ENCODE data around the gene FLT3LG.

Gene FLT3LG

GRCh38 chr19:49463960-49464740 lies 9.9 kb upstream of the FLT3LG start:
- Histone ChIP-seq H3K27ac (ENCODE audit: low read length) (no peak overlapping the region), H3K4me2 (ENCODE audit: low read length) (no peak overlapping the region), H3K27me3 (ENCODE audit: low read depth, low read length) (no peaks in the 10 kb centered on the region), H3K9ac (ENCODE audit: low read length) (no peak overlapping the region), H3K79me2 (ENCODE audit: low read length) (no peaks in the 10 kb centered on the region), H3K9me3 (ENCODE audit: insufficient read depth, low read length) (no peaks in the 10 kb centered on the region), H3K36me3 (replicated peaks; ENCODE audit: low read depth, low read length) (peaks cover 18% of the 10 kb centered on the region), H4K20me1 (ENCODE audit: insufficient read depth, low read length) (no peaks in the 10 kb centered on the region), H3K4me1 (ENCODE audit: low read length) (no peaks in the 10 kb centered on the region), H2AFZ (ENCODE audit: low read depth, low read length) (no peak overlapping the region), H3K4me3 (ENCODE audit: low read length) (no peak overlapping the region)
- TF ChIP-seq EZH2phosphoT487 (IDR thresholded peaks at IDR 0.05; ENCODE audit: low read depth): no peak
- TF ChIP-seq CTCF (IDR thresholded peaks at IDR 0.05; ENCODE audit: low read depth, low read length): no peak

- Histone ChIP-seq H3K9ac (ENCODE audit: low read length) (no peak overlapping the region), H3K79me2 (ENCODE audit: low read length) (no peaks in the 10 kb centered on the region)
These were observed 8.6 kb upstream of the FLT3LG start for GRCh38 chr19:49465371-49465770.

GRCh38 chr19:49468199-49468598 lies 5.8 kb upstream of the FLT3LG start:
- Histone ChIP-seq H2AFZ (ENCODE audit: low read depth, low read length) (no peak overlapping the region), H3K9ac (ENCODE audit: low read length) (no peak overlapping the region), H3K36me3 (replicated peaks; ENCODE audit: low read depth, low read length) (peaks cover 10% of the 10 kb centered on the region), H3K79me2 (ENCODE audit: low read length) (no peaks in the 10 kb centered on the region), H3K9me3 (ENCODE audit: insufficient read depth, low read length) (no peaks in the 10 kb centered on the region), H3K4me2 (ENCODE audit: low read length) (no peak overlapping the region), H3K27ac (ENCODE audit: low read length) (no peak overlapping the region), H3K4me1 (ENCODE audit: low read length) (peaks cover 9% of the 10 kb centered on the region), H3K27me3 (ENCODE audit: low read depth, low read length) (no peaks in the 10 kb centered on the region), H4K20me1 (ENCODE audit: insufficient read depth, low read length) (no peaks in the 10 kb centered on the region), H3K4me3 (ENCODE audit: low read length) (no peak overlapping the region)
- TF ChIP-seq EZH2phosphoT487 (IDR thresholded peaks at IDR 0.05; ENCODE audit: low read depth) (no peak), CTCF (IDR thresholded peaks at IDR 0.05; ENCODE audit: low read depth, low read length) (no peak)

More at GRCh38 chr19:49465371-49465770, 8.6 kb upstream of the FLT3LG start:
- TF ChIP-seq EZH2phosphoT487 (IDR thresholded peaks at IDR 0.05; ENCODE audit: low read depth) (no peak), CTCF (IDR thresholded peaks at IDR 0.05; ENCODE audit: low read depth, low read length) (no peak)
- H3K4me3 ChIP-seq (ENCODE audit: low read length): no peak overlapping the region
- H4K20me1 ChIP-seq (ENCODE audit: insufficient read depth, low read length): no peaks in the 10 kb centered on the region
- H2AFZ ChIP-seq (ENCODE audit: low read depth, low read length): no peak overlapping the region
- peaks cover 14% of the 10 kb centered on the region for H3K36me3 ChIP-seq (replicated peaks; ENCODE audit: low read depth, low read length)
- no peak overlapping the region for H3K27ac ChIP-seq (ENCODE audit: low read length)
- H3K4me2 ChIP-seq (ENCODE audit: low read length): no peak overlapping the region
- no peaks in the 10 kb centered on the region for H3K9me3 ChIP-seq (ENCODE audit: insufficient read depth, low read length)
- H3K4me1 ChIP-seq (ENCODE audit: low read length): peaks cover 5% of the 10 kb centered on the region
- H3K27me3 ChIP-seq (ENCODE audit: low read depth, low read length): no peaks in the 10 kb centered on the region

- Histone ChIP-seq H3K79me2 (ENCODE audit: low read length) (no peaks in the 10 kb centered on the region), H2AFZ (ENCODE audit: low read depth, low read length) (no peak overlapping the region), H3K27me3 (ENCODE audit: low read depth, low read length) (no peaks in the 10 kb centered on the region), H4K20me1 (ENCODE audit: insufficient read depth, low read length) (no peaks in the 10 kb centered on the region), H3K4me1 (ENCODE audit: low read length) (peaks cover 13% of the 10 kb centered on the region), H3K4me2 (ENCODE audit: low read length) (no peak overlapping the region), H3K27ac (ENCODE audit: low read length) (no peak overlapping the region), H3K4me3 (ENCODE audit: low read length) (no peak overlapping the region), H3K9me3 (ENCODE audit: insufficient read depth, low read length) (no peaks in the 10 kb centered on the region), H3K9ac (ENCODE audit: low read length) (no peak overlapping the region), H3K36me3 (replicated peaks; ENCODE audit: low read depth, low read length) (peaks cover 10% of the 10 kb centered on the region)
- TF ChIP-seq CTCF (IDR thresholded peaks at IDR 0.05; ENCODE audit: low read depth, low read length): no peak
- TF ChIP-seq EZH2phosphoT487 (IDR thresholded peaks at IDR 0.05; ENCODE audit: low read depth): no peak
These were observed 5.1 kb upstream of the FLT3LG start for GRCh38 chr19:49468746-49469447.

All from OCI-LY3 (cell line).